Mesodermal cell (in vitro differentiated cells): ENCODE measurements around the gene NCDN.

Source experiments
- H3K27ac ChIP-seq: 2 replicates; pipeline ENCODE4 v1.7.0; 2013; ENCODE audit warnings: mild to moderate bottlenecking, low read depth, low read length, moderate library complexity; ENCODE audit not compliant: severe bottlenecking
- H3K36me3 ChIP-seq: 2 replicates; pipeline ENCODE4 v1.7.1; 2013; ENCODE audit warnings: mild to moderate bottlenecking, low read length, moderate library complexity; ENCODE audit not compliant: control insufficient read depth, insufficient read depth
- H3K4me1 ChIP-seq: one replicate; pipeline ENCODE4 v1.7.1; 2013; ENCODE audit warnings: mild to moderate bottlenecking, low read length; ENCODE audit not compliant: insufficient read depth, control insufficient read depth, poor library complexity, severe bottlenecking
- H3K4me3 ChIP-seq: 2 replicates; pipeline ENCODE4 v1.7.0; 2013; ENCODE audit warnings: low read length, control low read depth, mild to moderate bottlenecking; ENCODE audit not compliant: insufficient read depth, poor library complexity, severe bottlenecking; ENCODE audit errors: extremely low read depth
- H3K9me3 ChIP-seq: 2 replicates; pipeline ENCODE4 v1.7.1; 2013; ENCODE audit warnings: mild to moderate bottlenecking, low read length, moderate library complexity; ENCODE audit not compliant: control insufficient read depth
- WGBS, 2 experiments: methylation state at CpG; one replicate each; pipeline ENCODE4 v1.1.5; 2013; ENCODE audit warnings: missing lambda C conversion rate in 2 of 2; ENCODE audit not compliant: insufficient coverage in 2 of 2; 5-methylcytosine and 5-hydroxymethylcytosine counted together

The NCDN gene

GRCh38 chr1:35605071-35605866, 47.7 kb downstream of the NCDN start:
- peaks cover 80% of the 10 kb centered on the region for H3K36me3 ChIP-seq
- no peak overlapping the region for H3K4me3 ChIP-seq

GRCh38 chr1:35605867-35606182, 48.2 kb downstream of the NCDN start:
- Histone ChIP-seq H3K4me1 (peaks cover 37% of the 10 kb centered on the region), H3K27ac (peak overlapping the region; percentile 91), H3K9me3 (no peaks in the 10 kb centered on the region), H3K36me3 (peaks cover 79% of the 10 kb centered on the region), H3K4me3 (no peak overlapping the region)
- WGBS, 2 experiments, result 64 to 74% methylated on average over 3 of the region's 4 CpGs

More at GRCh38 chr1:35605071-35605866, 47.7 kb downstream of the NCDN start:
- peak overlapping the region; percentile 91 for H3K27ac ChIP-seq
- peaks cover 37% of the 10 kb centered on the region for H3K4me1 ChIP-seq
- WGBS, 2 experiments, result 66 to 75% methylated on average over 5 to 6 of the region's 6 CpGs
- H3K9me3 ChIP-seq, result no peaks in the 10 kb centered on the region

GRCh38 chr1:35611655-35612054, 54.1 kb downstream of the NCDN start:
- peaks cover 96% of the 10 kb centered on the region for H3K36me3 ChIP-seq
- WGBS, 2 experiments, result 86 to 97% methylated on average over 4 of the region's 7 CpGs
- H3K4me1 ChIP-seq, result peaks cover 4% of the 10 kb centered on the region
- no peak overlapping the region for H3K4me3 ChIP-seq
- H3K9me3 ChIP-seq, result no peaks in the 10 kb centered on the region
- H3K27ac ChIP-seq, result no peak overlapping the region

GRCh38 chr1:35615440-35615839, 57.8 kb downstream of the NCDN start:
- no peak overlapping the region for H3K4me3 ChIP-seq
- WGBS, 2 experiments, result 72 to 89% methylated on average over 7 of the region's 8 CpGs
- H3K9me3 ChIP-seq, result no peaks in the 10 kb centered on the region
- no peak overlapping the region for H3K27ac ChIP-seq
- H3K4me1 ChIP-seq, result no peaks in the 10 kb centered on the region
- peaks cover 90% of the 10 kb centered on the region for H3K36me3 ChIP-seq
